ENCODE results near the gene MAP7D2. TPM values are rescaled to one million over a fixed set of nuclear protein-coding genes. Genes with fewer than 3 reads are reported as not detected.
A peak's percentile ranks its signal among the peaks of the same experiment; 100 is the strongest.

The MAP7D2 gene
- total and polyA plus RNA-seq, 2 of the 13 experiments (the other 11 are each of a cell fraction or from before 2014, with no cell fraction given) = 9.6 to 10.5 TPM

DNA sequence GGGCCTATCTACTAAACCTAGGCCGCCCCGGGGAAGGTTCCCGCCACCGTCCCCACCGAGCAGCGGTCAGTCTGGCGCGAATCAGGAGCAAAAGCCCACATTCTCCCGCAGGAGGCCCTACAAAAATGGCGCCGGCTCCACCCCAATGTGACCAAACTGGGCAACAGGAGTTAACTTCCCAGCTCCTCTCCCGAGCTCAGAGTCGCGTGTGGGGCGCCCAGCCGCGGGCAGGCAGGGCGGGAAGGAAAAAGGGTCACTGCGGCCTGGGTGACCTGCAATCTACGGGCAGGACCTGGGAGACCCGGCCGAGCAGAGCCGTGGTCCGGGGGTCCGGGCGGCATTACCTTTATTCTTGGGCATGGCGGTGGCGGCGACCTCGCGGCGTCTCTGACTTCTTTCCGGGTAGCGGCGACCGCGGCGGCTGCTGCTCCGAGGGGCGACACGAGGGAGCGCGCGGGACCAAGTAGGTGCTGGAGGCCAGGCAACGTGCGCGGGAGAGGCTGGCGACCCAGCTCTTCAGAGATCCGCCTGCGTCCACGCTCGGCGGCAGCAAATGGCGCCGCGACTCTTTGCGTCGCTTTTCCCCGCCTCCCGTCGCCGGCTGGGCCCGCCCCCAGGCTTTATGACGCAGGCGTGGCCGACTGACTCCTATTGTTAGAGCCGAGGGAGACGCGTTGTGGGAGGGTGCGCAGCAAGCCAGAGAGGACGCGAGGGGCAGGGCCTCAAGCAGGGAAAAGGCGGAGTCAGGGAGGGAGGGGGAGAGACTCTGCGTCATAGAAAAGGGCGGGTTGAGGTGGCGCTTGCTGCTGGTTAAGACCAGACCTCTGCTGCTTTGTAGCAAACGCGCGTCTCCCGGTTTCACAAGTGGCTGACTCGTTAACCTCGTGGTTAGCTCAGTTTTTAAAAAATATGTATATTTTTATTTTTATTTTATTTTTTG, 24.8 kb upstream of the MAP7D2 start, which contains the start of gene EIF1AX (continued):
- TF ChIP-seq, protein P1, sequence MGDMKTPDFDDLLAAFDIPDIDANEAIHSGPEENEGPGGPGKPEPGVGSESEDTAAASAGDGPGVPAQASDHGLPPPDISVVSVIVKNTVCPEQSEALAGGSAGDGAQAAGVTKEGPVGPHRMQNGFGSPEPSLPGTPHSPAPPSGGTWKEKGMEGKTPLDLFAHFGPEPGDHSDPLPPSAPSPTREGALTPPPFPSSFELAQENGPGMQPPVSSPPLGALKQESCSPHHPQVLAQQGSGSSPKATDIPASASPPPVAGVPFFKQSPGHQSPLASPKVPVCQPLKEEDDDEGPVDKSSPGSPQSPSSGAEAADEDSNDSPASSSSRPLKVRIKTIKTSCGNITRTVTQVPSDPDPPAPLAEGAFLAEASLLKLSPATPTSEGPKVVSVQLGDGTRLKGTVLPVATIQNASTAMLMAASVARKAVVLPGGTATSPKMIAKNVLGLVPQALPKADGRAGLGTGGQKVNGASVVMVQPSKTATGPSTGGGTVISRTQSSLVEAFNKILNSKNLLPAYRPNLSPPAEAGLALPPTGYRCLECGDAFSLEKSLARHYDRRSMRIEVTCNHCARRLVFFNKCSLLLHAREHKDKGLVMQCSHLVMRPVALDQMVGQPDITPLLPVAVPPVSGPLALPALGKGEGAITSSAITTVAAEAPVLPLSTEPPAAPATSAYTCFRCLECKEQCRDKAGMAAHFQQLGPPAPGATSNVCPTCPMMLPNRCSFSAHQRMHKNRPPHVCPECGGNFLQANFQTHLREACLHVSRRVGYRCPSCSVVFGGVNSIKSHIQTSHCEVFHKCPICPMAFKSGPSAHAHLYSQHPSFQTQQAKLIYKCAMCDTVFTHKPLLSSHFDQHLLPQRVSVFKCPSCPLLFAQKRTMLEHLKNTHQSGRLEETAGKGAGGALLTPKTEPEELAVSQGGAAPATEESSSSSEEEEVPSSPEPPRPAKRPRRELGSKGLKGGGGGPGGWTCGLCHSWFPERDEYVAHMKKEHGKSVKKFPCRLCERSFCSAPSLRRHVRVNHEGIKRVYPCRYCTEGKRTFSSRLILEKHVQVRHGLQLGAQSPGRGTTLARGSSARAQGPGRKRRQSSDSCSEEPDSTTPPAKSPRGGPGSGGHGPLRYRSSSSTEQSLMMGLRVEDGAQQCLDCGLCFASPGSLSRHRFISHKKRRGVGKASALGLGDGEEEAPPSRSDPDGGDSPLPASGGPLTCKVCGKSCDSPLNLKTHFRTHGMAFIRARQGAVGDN (CRISPR knock-in tag; IDR thresholded peaks at IDR 0.05) = peak; percentile 74
- TF ChIP-seq RBFOX2 (IDR thresholded peaks at IDR 0.05; ENCODE audit: low read depth, low read length) = peak; percentile 93
- no peak for TF ChIP-seq SOX6 (IDR thresholded peaks at IDR 0.05)
- TF ChIP-seq SOX6 (CRISPR knock-in tag; IDR thresholded peaks at IDR 0.05) = peak; percentile 88
- TF ChIP-seq SALL1 (CRISPR knock-in tag; IDR thresholded peaks at IDR 0.05) = peak; percentile 50
- no peak for TF ChIP-seq TOE1 (CRISPR knock-in tag; IDR thresholded peaks at IDR 0.05)
- TF ChIP-seq, protein P2, sequence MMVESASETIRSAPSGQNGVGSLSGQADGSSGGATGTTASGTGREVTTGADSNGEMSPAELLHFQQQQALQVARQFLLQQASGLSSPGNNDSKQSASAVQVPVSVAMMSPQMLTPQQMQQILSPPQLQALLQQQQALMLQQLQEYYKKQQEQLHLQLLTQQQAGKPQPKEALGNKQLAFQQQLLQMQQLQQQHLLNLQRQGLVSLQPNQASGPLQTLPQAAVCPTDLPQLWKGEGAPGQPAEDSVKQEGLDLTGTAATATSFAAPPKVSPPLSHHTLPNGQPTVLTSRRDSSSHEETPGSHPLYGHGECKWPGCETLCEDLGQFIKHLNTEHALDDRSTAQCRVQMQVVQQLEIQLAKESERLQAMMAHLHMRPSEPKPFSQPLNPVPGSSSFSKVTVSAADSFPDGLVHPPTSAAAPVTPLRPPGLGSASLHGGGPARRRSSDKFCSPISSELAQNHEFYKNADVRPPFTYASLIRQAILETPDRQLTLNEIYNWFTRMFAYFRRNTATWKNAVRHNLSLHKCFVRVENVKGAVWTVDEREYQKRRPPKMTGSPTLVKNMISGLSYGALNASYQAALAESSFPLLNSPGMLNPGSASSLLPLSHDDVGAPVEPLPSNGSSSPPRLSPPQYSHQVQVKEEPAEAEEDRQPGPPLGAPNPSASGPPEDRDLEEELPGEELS (CRISPR knock-in tag; IDR thresholded peaks at IDR 0.05) = 0 out of 2 replicates have a peak, but pooled peaks have one; percentile 22
- TF ChIP-seq KDM2A (CRISPR knock-in tag; IDR thresholded peaks at IDR 0.05; ENCODE audit: borderline replicate concordance, low read depth) = peak; percentile 18; the same call in 1 of the 2 replicates
- peak; percentile 73 for TF ChIP-seq POLR2G (IDR thresholded peaks at IDR 0.05; ENCODE audit: low read depth, low read length)
- TF ChIP-seq, protein P3, sequence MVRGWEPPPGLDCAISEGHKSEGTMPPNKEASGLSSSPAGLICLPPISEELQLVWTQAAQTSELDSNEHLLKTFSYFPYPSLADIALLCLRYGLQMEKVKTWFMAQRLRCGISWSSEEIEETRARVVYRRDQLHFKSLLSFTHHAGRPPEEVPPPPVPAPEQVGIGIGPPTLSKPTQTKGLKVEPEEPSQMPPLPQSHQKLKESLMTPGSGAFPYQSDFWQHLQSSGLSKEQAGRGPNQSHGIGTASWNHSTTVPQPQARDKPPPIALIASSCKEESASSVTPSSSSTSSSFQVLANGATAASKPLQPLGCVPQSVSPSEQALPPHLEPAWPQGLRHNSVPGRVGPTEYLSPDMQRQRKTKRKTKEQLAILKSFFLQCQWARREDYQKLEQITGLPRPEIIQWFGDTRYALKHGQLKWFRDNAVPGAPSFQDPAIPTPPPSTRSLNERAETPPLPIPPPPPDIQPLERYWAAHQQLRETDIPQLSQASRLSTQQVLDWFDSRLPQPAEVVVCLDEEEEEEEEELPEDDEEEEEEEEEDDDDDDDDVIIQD (CRISPR knock-in tag; IDR thresholded peaks at IDR 0.05; ENCODE audit: low read depth) = 0 out of 2 replicates have a peak, but pooled peaks have one; percentile 20
- peak; percentile 22; the same call in 1 of the 2 replicates for TF ChIP-seq SP2 (CRISPR knock-in tag; IDR thresholded peaks at IDR 0.05)
- peak; percentile 74; the same call in 1 of the 2 replicates for TF ChIP-seq ZBTB21 (CRISPR knock-in tag; IDR thresholded peaks at IDR 0.05)
- TF ChIP-seq KLF16 (CRISPR knock-in tag; IDR thresholded peaks at IDR 0.05) = peak in 1 of 2 experiments; percentile 35; a peak in 1 of 4 replicates
- TF ChIP-seq, protein P4, sequence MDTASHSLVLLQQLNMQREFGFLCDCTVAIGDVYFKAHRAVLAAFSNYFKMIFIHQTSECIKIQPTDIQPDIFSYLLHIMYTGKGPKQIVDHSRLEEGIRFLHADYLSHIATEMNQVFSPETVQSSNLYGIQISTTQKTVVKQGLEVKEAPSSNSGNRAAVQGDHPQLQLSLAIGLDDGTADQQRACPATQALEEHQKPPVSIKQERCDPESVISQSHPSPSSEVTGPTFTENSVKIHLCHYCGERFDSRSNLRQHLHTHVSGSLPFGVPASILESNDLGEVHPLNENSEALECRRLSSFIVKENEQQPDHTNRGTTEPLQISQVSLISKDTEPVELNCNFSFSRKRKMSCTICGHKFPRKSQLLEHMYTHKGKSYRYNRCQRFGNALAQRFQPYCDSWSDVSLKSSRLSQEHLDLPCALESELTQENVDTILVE (CRISPR knock-in tag; IDR thresholded peaks at IDR 0.05) = no peak
- TF ChIP-seq MXI1 (IDR thresholded peaks at IDR 0.05; ENCODE audit: borderline replicate concordance, low read depth, low read length) = peak; percentile 55; the same call in 1 of the 3 replicates
- peak; percentile 77 for TF ChIP-seq DR1 (CRISPR knock-in tag; IDR thresholded peaks at IDR 0.05)
- TF ChIP-seq, protein P5, sequence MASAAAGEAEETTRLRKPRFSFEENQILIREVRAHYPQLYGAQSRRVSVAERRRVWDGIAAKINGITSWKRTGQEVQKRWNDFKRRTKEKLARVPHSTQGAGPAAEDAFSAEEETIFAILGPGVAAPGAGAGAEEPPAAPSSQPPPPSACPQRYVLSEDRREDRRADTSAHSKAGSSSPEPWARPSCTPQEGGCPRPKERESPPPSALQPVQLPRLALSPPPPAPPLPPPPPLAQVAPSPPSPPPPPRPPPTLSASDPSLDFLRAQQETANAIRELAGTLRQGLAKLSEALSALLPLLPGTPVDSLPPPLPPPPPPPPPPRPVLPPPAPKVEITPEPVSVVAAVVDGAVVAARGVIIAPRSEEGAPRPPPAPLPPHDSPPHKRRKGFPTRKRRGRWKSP (CRISPR knock-in tag; IDR thresholded peaks at IDR 0.05) = 0 out of 2 replicates have a peak, but pooled peaks have one; percentile 26
- peak; percentile 6; the same call in 1 of the 2 replicates for TF ChIP-seq MEIS2 (CRISPR knock-in tag; IDR thresholded peaks at IDR 0.05)

Measured in HepG2 (cell line).